Adrenal gland (tissue), 12 donors: Measurements from ENCODE around the gene ULBP1. TPM values are rescaled to one million over a fixed set of nuclear protein-coding genes. Genes with fewer than 3 reads are reported as not detected.
A peak's percentile ranks its signal among the peaks of the same experiment; 100 is the strongest.
"Not testable (repeated sequence)": the region's sequence is repeated elsewhere in the genome, so short reads cannot be mapped to it uniquely, and the experiment has no call there.

Source experiments
- DNase-seq, 7 donors: peaks; one replicate each; pipeline ENCODE4 v3.0.0-alpha.2; 2019 to 2020
- H3K27ac ChIP-seq, 5 donors: fragments of 200-600 bp; sonication (generic) in 4 of 5; 1 replicate in 3 of 5; 2 replicates in 2 of 5; pipeline versions ENCODE4 v1.5.1 to v1.8.0; 2016 to 2020; ENCODE audit warnings: mild to moderate bottlenecking in 1 of 5
- H3K27me3 ChIP-seq: fragments of 200-600 bp; 2 replicates; pipeline ENCODE4 v1.8.0; 2021
- H3K36me3 ChIP-seq, 2 donors: fragments of 200-600 bp; replicated peaks in 1 of 2; 1 replicate in 1 of 2; 2 replicates in 1 of 2; pipeline versions ENCODE4 v1.5.1 to v1.8.0; 2018 to 2022
- H3K4me1 ChIP-seq, 2 donors: fragments of 200-600 bp; replicated peaks in 1 of 2; 1 replicate in 1 of 2; 2 replicates in 1 of 2; pipeline versions ENCODE4 v1.5.1 to v1.8.0; 2018 to 2021
- H3K4me3 ChIP-seq, 4 donors: fragments of 200-600 bp; sonication (generic) in 3 of 4; one replicate each; pipeline ENCODE4 v1.5.1; 2016 to 2018
- H3K9me3 ChIP-seq, 3 donors: fragments of 200-600 bp; sonication (generic) in 1 of 3; replicated peaks in 1 of 3; 1 replicate in 2 of 3; 2 replicates in 1 of 3; pipeline versions ENCODE4 v1.5.1 to v1.8.0; 2016 to 2021
- CTCF ChIP-seq, 6 experiments: fragments of 450-650 bp in 4 of 6; fragments of 200-600 bp in 2 of 6; sonication (generic) in 1 of 6; IDR thresholded peaks; 1 replicate in 5 of 6; 2 replicates in 1 of 6; pipeline versions ENCODE4 v1.5.1 to v1.8.0; 2016 to 2021; ENCODE audit warnings: antibody characterized with exemption in 6 of 6, mild to moderate bottlenecking in 2 of 6, moderate library complexity in 1 of 6
- POLR2A ChIP-seq, 2 donors: fragments of 450-650 bp; IDR thresholded peaks; one replicate each; pipeline ENCODE4 v1.6.1; 2017; ENCODE audit warnings: antibody characterized with exemption in 2 of 2, mild to moderate bottlenecking in 2 of 2, moderate library complexity in 1 of 2
- WGBS, 4 donors: extraction: QIAGEN DNeasy Blood & Tissue Kit in 2 of 4; methylation state at CpG; one replicate each; pipeline versions ENCODE4 v1.1.5 to v1.1.7; 2013 to 2017; 5-methylcytosine and 5-hydroxymethylcytosine counted together
- intact Hi-C, 2 donors: fragments of 100-400 bp; cut with DNase I; formaldehyde crosslinking; loops; one replicate each; pipeline versions ENCODE4 v1.14.1 to v1.15.0; 2022 to 2023
- polyA plus RNA-seq, 3 donors: library from polyadenylated mRNA; stranded (reverse); fragments of 200-250 nt in 2 of 3; fragments of 350-450 nt in 1 of 3; fragmentation: Illumina TruSeq in 1 of 3; extraction: RNeasy Lipid Tissue Mini Kit (QIAGEN cat#74804) in 1 of 3; gene quantifications; one replicate each; pipeline ENCODE4 v1.2.3, GENCODE V29; 2013 to 2014
- total RNA-seq, 9 donors: library from RNA; depleted of rRNA in 4 of 9; stranded (reverse); fragments of >200 nt in 4 of 9; fragments of 120-200 nt in 1 of 9; fragmentation: NEBNext Ultra II Directional in 1 of 9; extraction: Animal tissue kit (Norgen Biotek cat#: 25700) in 1 of 9; gene quantifications; one replicate each; pipeline versions ENCODE4 v1.1.0 to v1.2.4, GENCODE V29; 2013 to 2023
- donor health status: healthy with polysubstance abuse.
- donor health status: Bipolar disorder and iron deficiency.
- donor health status: DM: yes; HTN: yes; CAD: no.
- donor health status: DM: no; HTN: no; CAD: no.
- donor health status: DM: no; HTN: no; CAD: no.
- donor health status: DM: yes; HTN: yes; CAD: no.

The ULBP1 gene
- total and polyA plus RNA-seq, 12 donors, result 0.03 to 0.88 (median 0.28) TPM; not detected in 4

DNA sequence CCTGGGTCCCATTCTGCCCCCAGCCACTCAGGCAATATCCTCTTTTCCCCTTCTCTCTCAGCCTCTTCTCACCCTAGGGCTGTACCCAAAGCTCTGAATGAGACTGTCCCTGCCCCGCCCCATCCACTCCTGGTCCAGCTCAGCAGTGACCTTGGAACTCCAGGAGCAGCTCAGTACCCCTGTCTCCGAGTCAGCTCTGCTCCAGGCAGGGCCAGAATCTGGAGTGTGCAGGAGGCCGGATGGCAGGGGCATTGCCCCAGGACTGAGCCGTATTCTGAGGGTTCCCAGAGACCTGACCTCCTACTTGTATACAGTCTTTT lies 38.9 kb upstream of the ULBP1 start:
- H3K4me3 ChIP-seq, result no peak overlapping the region
- WGBS, 4 donors, result 64 to 70% (median 67%) methylated on average over 2 to 4 of the region's 4 CpGs
- intact Hi-C loops, result loop anchor here (5.0 to 10.0 kb wide), 3 partner anchors 60 to 200 kb away; partner anchors contain the start of gene LRP11 (in 2 of the 2)
- no peaks in the 10 kb centered on the region for H3K9me3 ChIP-seq
- peaks cover 7% of the 10 kb centered on the region for H3K27me3 ChIP-seq
- no peak overlapping the region for H3K27ac ChIP-seq
- DNase-seq, result peak in 5 of 7 donors; percentile 37 to 62 (median 50)
- H3K4me1 ChIP-seq, result peaks cover 10 to 16% of the 10 kb centered on the region in 2 donors
- no peaks in the 10 kb centered on the region for H3K36me3 ChIP-seq
- TF ChIP-seq CTCF (IDR thresholded peaks at IDR 0.05) (no peak), POLR2A (IDR thresholded peaks at IDR 0.05) (no peak)

- intact Hi-C loops, result loop anchor here (5.0 to 10.0 kb wide), 3 partner anchors 61 to 201 kb away; partner anchors contain the start of gene LRP11 (in 2 of the 2)
- H3K27me3 ChIP-seq, result peaks cover 13% of the 10 kb centered on the region
- peaks cover 10 to 16% of the 10 kb centered on the region in 2 donors for H3K4me1 ChIP-seq
- no peaks in the 10 kb centered on the region for H3K9me3 ChIP-seq
- H3K27ac ChIP-seq, result peak overlapping the region in 3 of 5 donors; percentile 26 to 54 (median 41)
- peak in 5 of 7 donors; percentile 29 to 60 (median 46) for DNase-seq
- TF ChIP-seq CTCF (IDR thresholded peaks at IDR 0.05), result no peak
- TF ChIP-seq POLR2A (IDR thresholded peaks at IDR 0.05), result no peak
- H3K36me3 ChIP-seq, result no peaks in the 10 kb centered on the region
- 19 to 50% (median 38%) methylated on average over 2 to 34 of the region's 34 CpGs for WGBS, 4 donors
- H3K4me3 ChIP-seq, result peak overlapping the region in 2 of 4 donors; percentile 22 to 63
These were observed 38.3 kb upstream of the ULBP1 start for GRCh38 chr6:149925253-149925973.

GRCh38 chr6:149925974-149926777 lies 37.6 kb upstream of the ULBP1 start:
- H3K4me3 ChIP-seq, result peak overlapping the region in 2 of 4 donors; percentile 22 to 63
- TF ChIP-seq CTCF (IDR thresholded peaks at IDR 0.05), result peak; percentile 86 to 100 (median 98)
- no peak for TF ChIP-seq POLR2A (IDR thresholded peaks at IDR 0.05)
- DNase-seq, result peak; percentile 87 to 96 (median 95)
- H3K27me3 ChIP-seq, result peaks cover 20% of the 10 kb centered on the region
- H3K9me3 ChIP-seq, result no peaks in the 10 kb centered on the region
- no peaks in the 10 kb centered on the region for H3K36me3 ChIP-seq
- intact Hi-C loops, result loop anchor here (5.0 to 10.0 kb wide), 3 partner anchors 61 to 201 kb away; partner anchors contain the start of gene LRP11 (in 2 of the 2)
- H3K4me1 ChIP-seq, result peaks cover 10 to 16% of the 10 kb centered on the region in 2 donors
- 2 to 5% (median 3%) methylated on average over 25 to 31 of the region's 31 CpGs for WGBS, 4 donors
- peak overlapping the region in 2 of 5 donors; percentile 41 to 54 for H3K27ac ChIP-seq

DNA sequence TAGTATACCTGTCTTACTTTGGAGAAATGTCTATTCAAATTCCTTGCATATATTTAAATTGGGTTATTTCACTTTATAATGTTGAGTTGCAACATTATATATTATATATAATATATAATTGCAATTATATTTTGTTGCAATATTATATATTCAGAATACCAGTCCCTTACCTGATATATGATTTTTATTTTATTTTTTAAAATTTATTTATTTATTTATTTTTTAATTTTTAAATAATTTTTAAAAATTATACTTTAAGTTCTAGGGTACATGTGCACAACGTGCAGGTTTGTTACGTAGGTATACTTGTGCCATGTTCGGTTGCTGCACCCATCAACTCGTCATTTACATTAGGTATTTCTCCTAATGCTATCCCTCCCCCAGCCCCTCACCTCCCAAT lies 36.7 kb upstream of the ULBP1 start:
- DNase-seq, result peak in 2 of 7 donors; percentile 5 to 30
- not testable (repeated sequence) for H3K4me3 ChIP-seq, H3K27ac ChIP-seq, H3K36me3 ChIP-seq, H3K9me3 ChIP-seq
- intact Hi-C loops, result loop anchor here (5.0 to 10.0 kb wide), 3 partner anchors 62 to 202 kb away; partner anchors contain the start of gene LRP11 (in 2 of the 2)
- Histone ChIP-seq H3K27me3 (peaks cover 29% of the 10 kb centered on the region), H3K4me1 (peaks cover 10 to 16% of the 10 kb centered on the region in 2 donors)
- WGBS, 4 donors, result 68 to 75% (median 70%) methylated on average over 4 of the region's 4 CpGs
